OCI-LY1 (cell line): ENCODE data around the gene CUBN.

Experiments used
- EZH2 ChIP-seq: fragments of 200-600 bp; sonication (generic), shearing (Covaris generic); IDR thresholded peaks from 2 replicates; pipeline ENCODE4 v1.8.0; 2017; ENCODE audit warnings: borderline replicate concordance, mixed run types, mild to moderate bottlenecking, antibody characterized with exemption, low read length, moderate library complexity, mixed read lengths
- TF ChIP-seq, protein P1 (sequence below): fragments of 200-600 bp; sonication (generic), shearing (Covaris generic); IDR thresholded peaks from 2 replicates; pipeline ENCODE4 v1.5.1; 2017; ENCODE audit warnings: mild to moderate bottlenecking, antibody characterized with exemption, low read length, moderate library complexity, mixed read lengths

DNA sequence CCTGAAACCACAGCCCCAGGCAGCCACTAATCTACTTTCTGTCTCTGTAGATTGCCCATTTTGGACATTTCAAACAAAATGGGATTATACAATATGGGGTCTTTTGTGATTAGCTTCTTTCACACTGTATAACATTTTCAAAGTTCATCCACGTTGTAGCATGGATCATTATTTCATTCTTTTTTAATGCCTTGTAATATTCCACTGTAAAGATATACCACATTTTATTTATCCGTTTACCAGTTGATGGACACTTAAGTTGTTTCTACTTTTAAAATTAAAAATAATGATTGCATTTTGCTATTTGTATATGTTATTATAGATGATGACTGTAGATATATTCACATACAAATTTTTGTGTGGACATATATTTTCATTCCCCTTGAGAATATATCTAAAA is 60.7 kb downstream of the CUBN start:
- TF ChIP-seq, protein P1, sequence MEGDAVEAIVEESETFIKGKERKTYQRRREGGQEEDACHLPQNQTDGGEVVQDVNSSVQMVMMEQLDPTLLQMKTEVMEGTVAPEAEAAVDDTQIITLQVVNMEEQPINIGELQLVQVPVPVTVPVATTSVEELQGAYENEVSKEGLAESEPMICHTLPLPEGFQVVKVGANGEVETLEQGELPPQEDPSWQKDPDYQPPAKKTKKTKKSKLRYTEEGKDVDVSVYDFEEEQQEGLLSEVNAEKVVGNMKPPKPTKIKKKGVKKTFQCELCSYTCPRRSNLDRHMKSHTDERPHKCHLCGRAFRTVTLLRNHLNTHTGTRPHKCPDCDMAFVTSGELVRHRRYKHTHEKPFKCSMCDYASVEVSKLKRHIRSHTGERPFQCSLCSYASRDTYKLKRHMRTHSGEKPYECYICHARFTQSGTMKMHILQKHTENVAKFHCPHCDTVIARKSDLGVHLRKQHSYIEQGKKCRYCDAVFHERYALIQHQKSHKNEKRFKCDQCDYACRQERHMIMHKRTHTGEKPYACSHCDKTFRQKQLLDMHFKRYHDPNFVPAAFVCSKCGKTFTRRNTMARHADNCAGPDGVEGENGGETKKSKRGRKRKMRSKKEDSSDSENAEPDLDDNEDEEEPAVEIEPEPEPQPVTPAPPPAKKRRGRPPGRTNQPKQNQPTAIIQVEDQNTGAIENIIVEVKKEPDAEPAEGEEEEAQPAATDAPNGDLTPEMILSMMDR, result no peak
- TF ChIP-seq EZH2, result no peak
